Small intestine (tissue), 7 donors: ENCODE results near the gene CASS4. TPM values are rescaled to one million over a fixed set of nuclear protein-coding genes. Genes with fewer than 3 reads are reported as not detected.

Experiments used
- DNase-seq, 2 donors: peaks; one replicate each; pipeline versions ENCODE4 v3.0.0 to v3.0.0-alpha.2; 2013
- FAIRE-seq: peaks from 2 replicates; lab custom pipeline; 2012; peaks lifted over from hg19 to GRCh38; lab: Jason Lieb, UNC
- H3K27ac ChIP-seq, 3 donors: one replicate each; pipeline ENCODE4 v1.5.1; 2013; ENCODE audit warnings: low read length in 2 of 3, mild to moderate bottlenecking in 2 of 3, control low read depth in 1 of 3, inconsistent platforms in 1 of 3, low read depth in 1 of 3, moderate library complexity in 1 of 3
- H3K27me3 ChIP-seq, 3 donors: one replicate each; pipeline ENCODE4 v1.6.1; 2013; ENCODE audit warnings: low read length in 3 of 3, inconsistent platforms in 1 of 3; ENCODE audit not compliant: control insufficient read depth in 3 of 3, insufficient read depth in 3 of 3
- H3K36me3 ChIP-seq, 3 donors: one replicate each; pipeline ENCODE4 v1.6.1; 2013; ENCODE audit warnings: low read length in 3 of 3, inconsistent platforms in 1 of 3, low read depth in 1 of 3, mild to moderate bottlenecking in 1 of 3, moderate library complexity in 1 of 3; ENCODE audit not compliant: control insufficient read depth in 3 of 3, insufficient read depth in 2 of 3
- H3K4me1 ChIP-seq, 3 donors: one replicate each; pipeline ENCODE4 v1.6.1; 2013; ENCODE audit warnings: low read length in 2 of 3, inconsistent platforms in 1 of 3, low read depth in 1 of 3, mild to moderate bottlenecking in 1 of 3, moderate library complexity in 1 of 3; ENCODE audit not compliant: control insufficient read depth in 3 of 3, insufficient read depth in 2 of 3
- H3K4me3 ChIP-seq, 3 donors: one replicate each; pipeline ENCODE4 v1.5.1; 2013; ENCODE audit warnings: low read length in 3 of 3, control low read depth in 1 of 3, inconsistent platforms in 1 of 3, low read depth in 1 of 3, mild to moderate bottlenecking in 1 of 3, moderate library complexity in 1 of 3
- H3K9me3 ChIP-seq, 2 donors: one replicate each; pipeline ENCODE4 v1.6.1; 2013; ENCODE audit warnings: low read depth in 1 of 2, low read length in 1 of 2; ENCODE audit not compliant: control insufficient read depth in 2 of 2, insufficient read depth in 1 of 2
- WGBS, 3 donors: extraction: QIAGEN DNeasy Blood & Tissue Kit; methylation state at CpG; one replicate each; pipeline ENCODE4 v1.1.7; 2013; 5-methylcytosine and 5-hydroxymethylcytosine counted together
- polyA plus RNA-seq, 4 donors: library from polyadenylated mRNA; stranded (reverse) in 3 of 4; unstranded in 1 of 4; fragments of 200-250 nt in 3 of 4; fragments of 120-200 nt in 1 of 4; gene quantifications; one replicate each; pipeline versions ENCODE4 v1.2.1 to v1.2.3, GENCODE V29; 2013
- donor health status: healthy with polysubstance abuse.
- donor health status: control.
- donor health status: control.
- donor health status: Bipolar disorder and iron deficiency.
- donor health status: healthy.

CASS4 gene
- polyA plus RNA-seq, 4 donors: 0.70 to 1.5 (median 1.1) TPM; not detected in 1

DNA sequence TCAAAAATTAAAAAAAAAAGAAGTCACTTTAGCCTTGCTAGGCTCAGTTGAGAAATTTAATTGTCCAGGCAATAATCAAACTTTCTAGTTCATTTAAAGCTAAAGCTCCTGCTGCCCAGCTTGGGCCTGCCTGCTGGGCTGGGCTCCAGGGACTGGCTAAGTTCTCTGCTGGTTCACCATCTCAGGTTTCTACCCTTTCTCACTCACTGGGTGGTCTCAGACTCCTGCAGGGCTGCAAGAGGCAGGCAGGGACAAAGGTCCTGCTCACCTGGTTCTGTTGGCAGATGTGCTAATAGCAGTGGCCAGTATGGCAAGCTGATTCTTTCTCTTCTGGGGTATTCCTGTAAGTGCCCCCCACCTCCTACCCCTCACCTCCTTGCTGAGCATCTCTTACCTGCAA is 35.2 kb downstream of the CASS4 start:
- Histone ChIP-seq H3K27ac (no peak overlapping the region), H3K36me3 (no peaks in the 10 kb centered on the region), H3K9me3 (no peaks in the 10 kb centered on the region), H3K4me1 (no peaks in the 10 kb centered on the region), H3K27me3 (no peaks in the 10 kb centered on the region), H3K4me3 (no peak overlapping the region)
- no peak for DNase-seq
- no peak for FAIRE-seq

DNA sequence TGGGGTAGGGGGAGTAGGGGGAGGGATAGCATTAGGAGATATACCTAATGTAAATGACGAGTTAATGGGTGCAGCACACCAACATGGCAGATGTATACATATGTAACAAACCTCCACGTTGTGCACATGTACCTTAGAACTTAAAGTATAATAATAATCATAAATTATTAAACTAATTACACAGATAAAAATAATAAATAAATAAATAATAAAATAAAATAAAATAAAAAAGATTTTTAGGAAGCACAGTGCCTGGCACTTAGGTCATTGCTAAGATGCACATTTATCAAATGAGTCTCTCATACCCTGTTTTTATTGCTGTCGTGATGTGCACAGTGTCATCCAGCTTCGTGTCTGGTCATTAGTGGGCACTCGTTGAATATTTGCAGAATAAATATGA is 37.4 kb downstream of the CASS4 start:
- H3K36me3 ChIP-seq: no peaks in the 10 kb centered on the region
- H3K4me1 ChIP-seq: no peaks in the 10 kb centered on the region
- no peaks in the 10 kb centered on the region for H3K9me3 ChIP-seq
- FAIRE-seq (no peak), DNase-seq (no peak)
- 82 to 90% (median 89%) methylated on average over 5 of the region's 5 CpGs for WGBS, 3 donors
- H3K4me3 ChIP-seq: no peak overlapping the region
- no peaks in the 10 kb centered on the region for H3K27me3 ChIP-seq
- no peak overlapping the region for H3K27ac ChIP-seq

DNA sequence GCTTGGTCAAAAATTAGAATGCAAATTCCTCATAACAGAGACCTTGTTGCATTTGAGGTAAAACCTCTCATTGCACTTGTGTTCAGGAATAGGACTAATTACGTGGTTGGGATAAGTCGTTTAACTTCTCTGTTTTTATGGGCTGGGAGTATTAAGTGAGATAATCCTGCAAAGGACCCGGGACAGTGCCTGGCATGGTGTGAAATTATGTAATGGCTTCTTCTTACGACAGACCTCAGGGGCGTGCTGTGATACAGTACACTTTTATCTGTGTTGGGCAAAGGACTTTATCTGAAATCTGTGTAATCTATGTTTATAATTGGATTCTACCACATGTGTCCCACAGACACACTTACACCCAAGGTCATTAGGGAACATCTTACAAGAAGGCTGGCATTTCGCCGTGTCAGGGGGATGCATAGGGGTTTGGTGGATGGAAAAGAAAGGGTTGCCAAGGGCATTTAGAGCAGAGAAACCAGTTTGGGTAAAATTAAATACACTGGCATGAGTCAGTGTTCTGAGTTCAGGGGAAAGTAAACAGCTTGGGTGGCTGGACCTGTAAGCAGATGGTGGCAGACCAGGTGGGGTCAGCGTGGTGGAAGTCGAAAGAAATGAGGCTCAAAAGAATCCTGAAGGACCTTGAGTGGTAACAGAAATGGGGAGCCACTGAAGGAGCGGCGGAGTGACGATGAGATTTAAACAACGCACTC is 39.2 kb downstream of the CASS4 start:
- Histone ChIP-seq H3K9me3 (no peaks in the 10 kb centered on the region), H3K4me3 (no peak overlapping the region), H3K4me1 (no peaks in the 10 kb centered on the region), H3K27me3 (no peaks in the 10 kb centered on the region), H3K27ac (no peak overlapping the region), H3K36me3 (no peaks in the 10 kb centered on the region)
- FAIRE-seq (no peak), DNase-seq (no peak)
- 71 to 81% (median 76%) methylated on average over 13 of the region's 13 CpGs for WGBS, 3 donors

DNA sequence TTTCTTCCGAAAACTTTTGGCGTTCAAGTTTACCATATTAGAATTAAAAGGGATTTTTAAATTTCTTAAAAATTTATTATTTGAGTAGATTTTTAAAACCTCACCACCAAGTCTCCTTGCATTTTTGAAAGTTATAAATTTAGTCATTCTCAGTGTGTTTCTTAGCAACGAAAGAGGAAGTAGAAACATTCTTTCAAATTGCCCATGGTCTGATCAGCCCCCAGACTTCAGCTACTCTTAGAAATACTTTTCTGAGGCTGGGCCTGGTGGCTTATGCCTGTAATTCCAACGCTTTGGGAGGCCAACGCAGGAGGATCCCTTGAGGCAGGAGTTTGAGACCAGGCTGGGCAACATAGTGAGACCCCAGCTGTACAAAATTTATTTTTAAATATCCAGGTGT is 41.3 kb downstream of the CASS4 start:
- Histone ChIP-seq H3K9me3 (no peaks in the 10 kb centered on the region), H3K27ac (no peak overlapping the region), H3K27me3 (no peaks in the 10 kb centered on the region), H3K36me3 (no peaks in the 10 kb centered on the region), H3K4me1 (no peaks in the 10 kb centered on the region), H3K4me3 (no peak overlapping the region)
- FAIRE-seq (no peak), DNase-seq (no peak)
- 77 to 83% (median 78%) methylated on average over 5 of the region's 5 CpGs for WGBS, 3 donors

DNA sequence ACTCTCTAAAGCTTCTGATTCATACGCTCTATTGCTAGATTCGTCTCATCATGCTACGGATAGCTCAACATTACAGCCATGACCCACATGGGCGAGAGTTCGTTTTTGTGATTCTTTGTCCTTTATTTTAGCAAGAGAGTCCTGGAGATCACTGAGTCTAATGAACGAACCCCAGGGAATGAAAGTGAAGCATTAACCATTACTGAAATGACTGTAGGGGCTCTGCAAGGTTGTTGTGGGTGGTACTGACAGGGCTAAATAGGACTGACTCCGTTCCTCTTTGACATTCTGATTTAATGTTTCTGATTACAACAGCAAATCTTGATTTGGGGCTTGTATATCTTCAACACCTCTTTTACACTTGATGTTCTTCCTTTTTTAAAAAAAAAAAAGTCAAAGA is 42.7 kb downstream of the CASS4 start:
- 77 to 84% (median 79%) methylated on average over 7 of the region's 7 CpGs for whole genome bisulfite sequencing, 3 donors
- FAIRE-seq: no peak
- DNase-seq: no peak
- Histone ChIP-seq H3K9me3 (no peaks in the 10 kb centered on the region), H3K4me1 (no peaks in the 10 kb centered on the region), H3K27me3 (no peaks in the 10 kb centered on the region), H3K36me3 (no peaks in the 10 kb centered on the region), H3K4me3 (no peak overlapping the region), H3K27ac (no peak overlapping the region)

DNA sequence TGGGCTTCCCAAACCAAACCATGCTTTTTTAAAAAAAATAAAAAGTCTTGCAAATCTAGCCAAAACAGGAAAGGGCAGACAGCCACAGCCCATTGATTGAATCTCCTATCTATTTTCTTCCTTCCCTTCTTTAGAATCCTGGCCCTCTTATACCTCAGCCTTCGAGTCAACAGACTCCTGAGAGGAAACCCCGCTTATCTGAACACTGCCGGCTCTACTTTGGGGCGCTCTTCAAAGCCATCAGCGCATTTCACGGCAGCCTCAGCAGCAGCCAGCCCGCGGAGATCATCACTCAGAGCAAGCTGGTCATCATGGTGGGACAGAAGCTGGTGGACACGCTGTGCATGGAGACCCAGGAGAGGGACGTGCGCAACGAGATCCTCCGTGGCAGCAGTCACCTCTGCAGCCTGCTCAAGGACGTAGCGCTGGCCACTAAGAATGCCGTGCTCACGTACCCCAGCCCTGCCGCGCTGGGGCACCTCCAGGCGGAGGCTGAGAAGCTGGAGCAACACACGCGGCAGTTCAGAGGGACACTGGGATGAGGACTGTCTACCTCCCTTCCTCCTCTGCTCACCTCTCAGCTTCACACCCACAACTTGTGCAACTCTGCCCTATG is 46.3 kb downstream of the CASS4 start:
- no peaks in the 10 kb centered on the region for H3K36me3 ChIP-seq
- 50 to 85% (median 80%) methylated on average over 22 of the region's 22 CpGs for WGBS, 3 donors
- no peak overlapping the region for H3K4me3 ChIP-seq
- no peak overlapping the region for H3K27ac ChIP-seq
- H3K27me3 ChIP-seq: no peaks in the 10 kb centered on the region
- H3K9me3 ChIP-seq: no peaks in the 10 kb centered on the region
- DNase-seq: no peak
- no peaks in the 10 kb centered on the region for H3K4me1 ChIP-seq
- FAIRE-seq: no peak

DNA sequence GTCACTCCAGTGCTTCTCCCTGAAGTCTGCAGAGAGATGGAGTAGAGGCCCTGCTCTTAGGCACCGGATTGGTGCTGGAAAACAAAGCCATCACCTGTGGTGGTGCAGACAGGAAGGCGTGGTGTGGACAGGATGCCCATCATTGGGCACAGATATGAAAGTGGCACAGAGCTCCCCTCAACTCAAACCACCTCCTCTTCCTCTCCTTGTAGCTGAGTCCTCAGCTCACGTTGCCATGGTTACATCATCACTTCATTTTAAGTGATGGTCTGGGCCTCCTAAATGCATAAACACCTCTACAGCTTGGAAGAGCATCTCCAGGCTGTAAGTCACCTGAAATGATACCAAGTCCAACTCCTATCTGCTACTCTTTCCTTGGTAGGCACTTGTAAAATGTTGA is 48.4 kb downstream of the CASS4 start:
- Histone ChIP-seq H3K9me3 (no peaks in the 10 kb centered on the region), H3K4me3 (no peak overlapping the region), H3K4me1 (no peaks in the 10 kb centered on the region), H3K27me3 (no peaks in the 10 kb centered on the region), H3K36me3 (no peaks in the 10 kb centered on the region), H3K27ac (no peak overlapping the region)
- DNase-seq (no peak), FAIRE-seq (no peak)
- WGBS, 3 donors: 61 to 68% (median 66%) methylated on average over 3 of the region's 3 CpGs

DNA sequence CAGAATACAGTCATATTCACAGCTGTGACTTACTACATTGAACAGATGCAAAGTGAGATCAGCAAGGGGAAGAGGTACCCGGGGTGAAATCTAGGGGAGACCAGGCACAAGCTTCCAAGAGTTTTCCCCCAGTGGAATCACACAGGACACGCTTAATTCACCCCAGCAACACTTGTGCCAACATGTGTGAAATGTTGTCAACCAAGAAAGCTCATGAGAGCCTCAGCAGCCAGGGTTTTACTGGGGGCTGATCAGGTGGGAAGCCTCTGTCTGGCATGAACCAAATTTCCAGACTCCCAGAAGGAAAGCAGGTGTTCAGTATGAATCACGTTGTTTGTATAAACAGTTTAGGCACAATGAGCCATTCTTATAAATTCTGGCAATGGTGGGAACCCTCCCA is 49.5 kb downstream of the CASS4 start:
- no peaks in the 10 kb centered on the region for H3K27me3 ChIP-seq
- no peak for FAIRE-seq
- no peaks in the 10 kb centered on the region for H3K9me3 ChIP-seq
- no peak overlapping the region for H3K27ac ChIP-seq
- 53 to 67% (median 63%) methylated on average over 3 of the region's 3 CpGs for WGBS, 3 donors
- DNase-seq: no peak
- no peak overlapping the region for H3K4me3 ChIP-seq
- H3K4me1 ChIP-seq: no peaks in the 10 kb centered on the region
- H3K36me3 ChIP-seq: no peaks in the 10 kb centered on the region

DNA sequence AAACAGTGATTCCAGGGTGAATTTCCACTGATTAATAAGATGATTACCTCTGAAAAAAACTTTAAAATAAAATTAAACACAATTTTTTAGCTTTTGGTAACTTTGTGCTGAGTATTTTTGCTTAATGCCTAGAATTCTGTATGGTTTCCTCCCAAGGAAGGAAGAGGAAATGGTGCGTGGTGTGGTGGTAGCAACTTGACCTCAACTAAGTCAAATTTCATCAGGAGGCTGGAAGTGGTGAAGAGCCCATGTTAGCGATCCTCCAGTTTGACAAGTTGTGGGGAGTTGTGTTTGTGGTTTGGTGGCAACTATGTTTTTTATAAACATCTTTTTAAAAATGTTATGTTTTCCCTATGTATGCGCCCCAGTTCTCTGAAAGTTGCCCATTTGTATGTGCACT is 51.4 kb downstream of the CASS4 start:
- Histone ChIP-seq H3K9me3 (no peaks in the 10 kb centered on the region), H3K27ac (no peak overlapping the region), H3K4me3 (no peak overlapping the region), H3K27me3 (no peaks in the 10 kb centered on the region), H3K36me3 (no peaks in the 10 kb centered on the region), H3K4me1 (no peaks in the 10 kb centered on the region)
- DNase-seq (peak in 1 of 2 donors; percentile 7), FAIRE-seq (no peak)
- WGBS, 3 donors: 60 to 76% (median 61%) methylated on average over 3 of the region's 3 CpGs
